OCI-LY3 (cell line): ENCODE data around the gene SPIN1.

Experiments
- H2AFZ ChIP-seq: fragments of 200-600, 300-600 bp; shearing (Covaris generic); 2 replicates; pipeline ENCODE4 v1.6.0; 2014; ENCODE audit warnings: antibody characterized with exemption, low read depth, low read length
- H3K27ac ChIP-seq: fragments of 200-600, 300-600 bp; sonication (generic); 2 replicates; pipeline ENCODE4 v1.5.1; 2014; ENCODE audit warnings: mild to moderate bottlenecking, low read length, moderate library complexity, mixed read lengths
- H3K27me3 ChIP-seq: fragments of 200-600, 300-600 bp; sonication (generic); 2 replicates; pipeline ENCODE4 v1.6.1; 2014; ENCODE audit warnings: low read depth, low read length, mixed read lengths
- H3K36me3 ChIP-seq: fragments of 200-600, 300-600 bp; sonication (generic); replicated peaks from 2 replicates; pipeline ENCODE3; 2014; ENCODE audit warnings: low read depth, low read length, mixed read lengths
- H3K4me1 ChIP-seq: fragments of 300-600, 200-600 bp; sonication (generic); 2 replicates; pipeline ENCODE4 v1.6.1; 2014; ENCODE audit warnings: low read length, mixed read lengths
- H3K4me2 ChIP-seq: fragments of 200-600, 300-600 bp; sonication (generic); 2 replicates; pipeline ENCODE4 v1.6.1; 2014; ENCODE audit warnings: low read length, mixed read lengths
- H3K4me3 ChIP-seq: fragments of 300-600, 200-600 bp; sonication (generic); 2 replicates; pipeline ENCODE4 v1.5.1; 2014; ENCODE audit warnings: antibody characterized with exemption, mild to moderate bottlenecking, low read length, moderate library complexity
- H3K79me2 ChIP-seq: fragments of 300-600, 200-600 bp; shearing (Covaris generic); 2 replicates; pipeline ENCODE4 v1.6.1; 2014; ENCODE audit warnings: mild to moderate bottlenecking, low read length, mixed read lengths
- H3K9ac ChIP-seq: fragments of 300-600, 200-600 bp; shearing (Covaris generic); 2 replicates; pipeline ENCODE4 v1.6.0; 2014; ENCODE audit warnings: mild to moderate bottlenecking, low read length, moderate library complexity
- H3K9me3 ChIP-seq: fragments of 200-600, 300-600 bp; shearing (Covaris generic); 2 replicates; pipeline ENCODE4 v1.6.1; 2014; ENCODE audit warnings: low read length, mixed read lengths; ENCODE audit not compliant: insufficient read depth
- H4K20me1 ChIP-seq: fragments of 200-600, 300-600 bp; sonication (generic); 2 replicates; pipeline ENCODE4 v1.6.1; 2016; ENCODE audit warnings: low read length, mixed read lengths; ENCODE audit not compliant: insufficient read depth
- CTCF ChIP-seq: fragments of 200-600, 300-600 bp; sonication (generic); IDR thresholded peaks from 2 replicates; pipeline ENCODE4 v1.5.1; 2014; ENCODE audit warnings: antibody characterized with exemption, low read length, low read depth
- EZH2phosphoT487 ChIP-seq: fragments of 200-600 bp; shearing (Covaris generic); IDR thresholded peaks from 2 replicates; pipeline ENCODE4 v1.6.1; 2018; ENCODE audit warnings: antibody characterized with exemption, mixed run types, low read depth

SPIN1 gene

GRCh38 chr9:88425538-88425950 lies 37.3 kb downstream of the SPIN1 start:
- no peaks in the 10 kb centered on the region for H3K4me1 ChIP-seq
- no peaks in the 10 kb centered on the region for H3K9me3 ChIP-seq
- H3K36me3 ChIP-seq: peaks cover 14% of the 10 kb centered on the region
- H3K27me3 ChIP-seq: no peaks in the 10 kb centered on the region
- no peak overlapping the region for H3K27ac ChIP-seq
- no peak overlapping the region for H2AFZ ChIP-seq
- H4K20me1 ChIP-seq: no peaks in the 10 kb centered on the region
- peaks cover 15% of the 10 kb centered on the region for H3K79me2 ChIP-seq
- H3K4me2 ChIP-seq: no peak overlapping the region
- no peak overlapping the region for H3K9ac ChIP-seq
- TF ChIP-seq CTCF (no peak), EZH2phosphoT487 (no peak)
- no peak overlapping the region for H3K4me3 ChIP-seq

GRCh38 chr9:88426651-88427050 lies 38.4 kb downstream of the SPIN1 start:
- H3K4me2 ChIP-seq: no peak overlapping the region
- H4K20me1 ChIP-seq: no peaks in the 10 kb centered on the region
- H3K9ac ChIP-seq: no peak overlapping the region
- H2AFZ ChIP-seq: no peak overlapping the region
- H3K27me3 ChIP-seq: no peaks in the 10 kb centered on the region
- no peaks in the 10 kb centered on the region for H3K4me1 ChIP-seq
- peaks cover 2% of the 10 kb centered on the region for H3K36me3 ChIP-seq
- peaks cover 15% of the 10 kb centered on the region for H3K79me2 ChIP-seq
- TF ChIP-seq CTCF: no peak
- no peak for TF ChIP-seq EZH2phosphoT487
- no peak overlapping the region for H3K27ac ChIP-seq
- no peaks in the 10 kb centered on the region for H3K9me3 ChIP-seq
- no peak overlapping the region for H3K4me3 ChIP-seq

- H3K36me3 ChIP-seq: peaks cover 4% of the 10 kb centered on the region
- no peak overlapping the region for H2AFZ ChIP-seq
- H3K27me3 ChIP-seq: no peaks in the 10 kb centered on the region
- no peaks in the 10 kb centered on the region for H4K20me1 ChIP-seq
- no peaks in the 10 kb centered on the region for H3K4me1 ChIP-seq
- H3K79me2 ChIP-seq: peaks cover 7% of the 10 kb centered on the region
- H3K9ac ChIP-seq: no peak overlapping the region
- TF ChIP-seq CTCF: no peak
- TF ChIP-seq EZH2phosphoT487: no peak
- H3K4me3 ChIP-seq: no peak overlapping the region
- no peaks in the 10 kb centered on the region for H3K9me3 ChIP-seq
- no peak overlapping the region for H3K4me2 ChIP-seq
- H3K27ac ChIP-seq: no peak overlapping the region
These were observed 41.6 kb downstream of the SPIN1 start for GRCh38 chr9:88429595-88430430.

- H3K9me3 ChIP-seq: no peaks in the 10 kb centered on the region
- no peak overlapping the region for H3K27ac ChIP-seq
- no peak overlapping the region for H2AFZ ChIP-seq
- H3K36me3 ChIP-seq: peaks cover 4% of the 10 kb centered on the region
- no peak overlapping the region for H3K4me2 ChIP-seq
- H3K4me3 ChIP-seq: no peak overlapping the region
- H3K9ac ChIP-seq: no peak overlapping the region
- H3K79me2 ChIP-seq: no peaks in the 10 kb centered on the region
- TF ChIP-seq CTCF (no peak), EZH2phosphoT487 (no peak)
- no peaks in the 10 kb centered on the region for H3K4me1 ChIP-seq
- no peaks in the 10 kb centered on the region for H4K20me1 ChIP-seq
- H3K27me3 ChIP-seq: no peaks in the 10 kb centered on the region
These were observed 45.5 kb downstream of the SPIN1 start for GRCh38 chr9:88433583-88434255.
